Sciatic nerve (tissue), 2 donors: ENCODE measurements around the gene SCN1B. TPM values are rescaled to one million over a fixed set of nuclear protein-coding genes. Genes with fewer than 3 reads are reported as not detected.

Experiments
- ATAC-seq: fragments of 200-7000 bp; cut with Tn5 transposase; one replicate; pipeline ENCODE4 v1.9.1; 2020; ENCODE audit warnings: mild to moderate bottlenecking, moderate library complexity
- DNase-seq: peaks from one replicate; pipeline ENCODE4 v3.0.0-alpha.2; 2020; ENCODE audit warnings: low spot score
- intact Hi-C: fragments of 100-400 bp; cut with DNase I; formaldehyde crosslinking; loops from one replicate; pipeline ENCODE4 v1.14.2; 2022
- total RNA-seq: library from RNA; stranded (reverse); fragmentation: NEBNext Ultra II Directional; extraction: Animal tissue kit (Norgen Biotek cat#: 25700); gene quantifications from one replicate; pipeline ENCODE4 v1.2.1, GENCODE V29; 2021
- donor health status: DM: no; HTN: no; CAD: no.
- donor health status: DM: no; HTN: no; CAD: no.

The SCN1B gene
- total RNA-seq, 1 donor from 2014 or later: 13.8 TPM

- ATAC-seq: peak; percentile 45
- intact Hi-C loops: no loop called here
- DNase-seq: no peak
Observed at GRCh38 chr19:35031072-35031881, 1.0 kb downstream of the SCN1B start.

- intact Hi-C loops: no loop called here
- DNase-seq (no peak), ATAC-seq (no peak)
Observed at GRCh38 chr19:35032356-35032865, 2.1 kb downstream of the SCN1B start.

GRCh38 chr19:35033067-35034004 is 3.1 kb downstream of the SCN1B start:
- ATAC-seq (no peak), DNase-seq (no peak)

DNA sequence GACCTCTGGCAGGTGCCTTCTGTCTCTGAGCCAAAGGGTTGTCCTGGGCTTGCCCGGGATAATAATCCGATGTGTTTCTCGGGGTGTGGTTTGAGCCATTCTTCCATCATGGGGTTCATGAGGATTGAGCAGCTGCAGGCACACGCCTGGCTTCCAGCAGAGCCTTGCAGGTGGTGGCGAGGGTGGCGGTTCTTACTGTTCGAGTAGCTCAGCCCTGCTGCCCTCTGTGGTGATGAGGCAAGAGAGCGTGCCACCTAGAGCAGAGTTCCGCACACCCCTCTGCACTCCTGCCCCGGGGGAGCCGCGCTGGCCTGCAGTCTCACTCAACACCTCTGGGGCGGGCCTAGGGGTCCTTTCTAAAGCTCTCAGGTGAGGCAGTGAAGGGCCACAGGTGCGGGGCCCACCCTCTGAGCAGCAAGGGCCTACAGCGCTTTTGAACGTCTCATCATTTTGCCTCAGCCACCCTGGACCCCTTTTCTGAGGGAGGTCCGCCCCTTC is 3.8 kb downstream of the SCN1B start:
- intact Hi-C loops: no loop called here
- DNase-seq (no peak), ATAC-seq (no peak)

More at GRCh38 chr19:35033067-35034004, 3.1 kb downstream of the SCN1B start:
- intact Hi-C loops: no loop called here

DNA sequence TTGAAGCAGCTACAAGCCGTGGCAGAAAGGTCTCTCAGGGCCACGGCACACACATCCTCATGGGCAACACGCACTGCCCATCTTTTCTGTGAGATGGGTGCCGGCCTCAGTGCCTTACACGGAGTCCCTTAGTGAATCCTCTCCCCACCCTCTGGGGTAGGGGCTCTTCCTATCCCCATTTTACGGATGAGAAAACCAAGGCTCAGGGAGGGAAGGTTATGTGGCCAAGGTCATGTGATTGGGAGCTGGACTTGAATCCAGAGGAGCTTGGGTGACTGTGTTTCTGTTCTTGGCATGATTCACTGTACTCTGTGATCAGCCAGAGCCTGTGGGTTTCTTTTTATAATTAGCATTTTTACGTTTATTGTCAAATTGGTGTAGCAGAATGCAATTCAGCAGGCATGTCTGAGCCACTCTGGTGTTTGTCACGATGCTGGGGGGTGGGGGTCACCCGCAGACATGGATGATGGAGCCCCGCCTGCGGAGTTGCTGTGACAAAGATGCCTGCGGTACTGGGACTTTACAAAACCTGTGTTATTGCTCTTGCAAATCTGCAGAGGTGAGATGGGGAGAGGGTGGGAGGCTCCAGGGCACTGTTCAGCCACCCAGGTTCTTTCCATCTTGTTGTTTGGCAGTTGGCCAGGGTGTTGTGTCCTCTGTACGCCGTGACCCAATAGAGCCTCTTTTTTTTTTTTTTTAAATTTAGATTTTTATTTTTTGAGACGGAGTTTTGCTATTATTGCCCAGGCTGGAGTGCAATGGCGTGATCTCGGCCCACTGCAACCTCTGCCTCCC is 4.5 kb downstream of the SCN1B start:
- no peak for ATAC-seq
- intact Hi-C loops: no loop called here
- no peak for DNase-seq

GRCh38 chr19:35037716-35038622 is 7.7 kb downstream of the SCN1B start:
- ATAC-seq (no peak), DNase-seq (no peak)
- intact Hi-C loops: no loop called here

- intact Hi-C loops: no loop called here
- ATAC-seq (no peak), DNase-seq (no peak)
Observed at GRCh38 chr19:35038623-35039512, 8.6 kb downstream of the SCN1B start.

- ATAC-seq (no peak), DNase-seq (no peak)
- intact Hi-C loops: no loop called here
Observed at GRCh38 chr19:35039881-35040825, 9.9 kb downstream of the SCN1B start.

DNA sequence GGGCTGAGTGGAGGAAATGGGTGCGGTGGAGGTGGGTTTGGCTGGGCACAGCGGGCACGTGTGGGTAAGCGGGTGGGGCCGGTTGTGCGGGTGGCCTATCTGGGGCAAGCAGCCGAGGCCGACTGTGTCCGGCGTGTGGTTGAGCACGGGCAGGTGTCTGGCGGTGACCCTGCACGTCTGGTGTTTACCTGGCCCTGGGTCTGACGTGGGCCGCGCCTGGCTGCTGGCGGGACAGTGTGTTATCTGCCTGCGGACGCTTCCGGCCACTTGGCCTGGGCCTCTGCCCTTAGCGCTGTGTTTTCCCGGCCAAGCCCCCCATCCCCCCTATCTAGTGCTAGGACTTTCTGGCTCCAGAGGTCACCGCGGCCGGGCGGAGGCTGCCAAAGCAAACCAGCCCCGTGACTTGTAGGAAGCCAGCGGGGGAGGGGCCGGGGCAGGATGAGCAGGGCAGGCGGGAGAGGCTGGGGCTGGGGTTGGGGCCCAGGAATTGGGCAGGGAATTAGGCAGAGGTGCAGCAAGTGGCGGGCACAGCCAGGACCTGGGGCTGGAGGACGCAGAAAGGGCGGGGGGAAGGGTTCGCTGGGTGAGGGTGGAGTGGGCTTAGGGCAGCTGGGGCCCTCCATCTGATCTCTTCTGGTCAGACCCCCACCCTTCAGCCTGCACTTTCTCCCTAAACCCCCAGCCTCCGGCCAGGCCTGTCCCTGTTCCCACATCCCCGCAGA is 10.7 kb downstream of the SCN1B start:
- intact Hi-C loops: no loop called here

GRCh38 chr19:35041548-35042055 is 11.3 kb downstream of the SCN1B start, which contains the start of gene HPN:
TSS of gene HPN (plus strand) at chr19:35041721. CDS start at chr19:35042507, 786 bp downstream.
- intact Hi-C loops: no loop called here
- no peak for ATAC-seq
- DNase-seq: no peak

More for the DNA sequence above, 10.7 kb downstream of the SCN1B start:
- DNase-seq (peak; percentile 92), ATAC-seq (peak; percentile 87)

DNA sequence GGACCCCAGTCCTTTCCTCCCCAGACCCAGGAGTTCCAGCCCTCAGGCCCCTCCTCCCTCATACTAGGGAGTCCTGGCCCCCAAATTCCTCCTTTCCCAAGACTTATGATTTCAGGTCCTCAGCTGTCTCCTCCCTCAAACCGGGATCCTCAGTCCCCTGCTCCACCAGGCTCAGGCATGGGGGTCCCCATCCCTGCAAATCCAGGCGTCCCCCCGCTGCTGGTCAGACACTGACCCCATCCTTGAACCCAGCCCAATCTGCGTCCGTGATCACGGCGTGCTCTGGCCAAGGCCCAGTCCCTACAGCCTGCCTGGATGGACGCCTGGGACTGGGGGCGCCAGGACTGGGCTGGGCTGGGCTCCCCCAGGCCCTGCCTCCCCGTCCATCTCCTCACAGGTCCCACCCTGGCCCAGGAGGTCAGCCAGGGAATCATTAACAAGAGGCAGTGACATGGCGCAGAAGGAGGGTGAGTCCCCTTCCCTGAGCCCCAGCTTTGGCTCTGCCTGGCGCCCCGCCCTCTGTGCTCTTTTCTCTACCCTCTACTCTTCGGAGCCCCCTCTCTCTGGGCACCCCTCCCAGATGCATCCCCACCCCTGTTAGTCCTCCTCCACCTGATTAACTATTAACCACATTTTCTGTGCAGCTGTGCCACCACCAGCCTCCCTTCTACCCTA is 11.9 kb downstream of the SCN1B start:
- ATAC-seq (no peak), DNase-seq (no peak)
- intact Hi-C loops: no loop called here

- ATAC-seq (no peak), DNase-seq (no peak)
- intact Hi-C loops: no loop called here
Observed at GRCh38 chr19:35042954-35043604, 12.8 kb downstream of the SCN1B start.

GRCh38 chr19:35043906-35044305 is 13.6 kb downstream of the SCN1B start:
- DNase-seq: no peak
- intact Hi-C loops: no loop called here

More at GRCh38 chr19:35043906-35044305, 13.6 kb downstream of the SCN1B start:
- no peak for ATAC-seq
